IPS DF 19.7 (cell line): ENCODE data around the gene ZNF385D.

Source experiments
- DNase-seq: peaks from one replicate; pipeline ENCODE4 v3.0.0-alpha.2; 2013; ENCODE audit warnings: low read depth, low spot score

Gene ZNF385D

GRCh38 chr3:21601178-21601577 lies 149.8 kb downstream of the ZNF385D start:
- no peak for DNase-seq

- DNase-seq: peak; percentile 20
These were observed 151.1 kb downstream of the ZNF385D start for GRCh38 chr3:21599890-21600289.

DNA sequence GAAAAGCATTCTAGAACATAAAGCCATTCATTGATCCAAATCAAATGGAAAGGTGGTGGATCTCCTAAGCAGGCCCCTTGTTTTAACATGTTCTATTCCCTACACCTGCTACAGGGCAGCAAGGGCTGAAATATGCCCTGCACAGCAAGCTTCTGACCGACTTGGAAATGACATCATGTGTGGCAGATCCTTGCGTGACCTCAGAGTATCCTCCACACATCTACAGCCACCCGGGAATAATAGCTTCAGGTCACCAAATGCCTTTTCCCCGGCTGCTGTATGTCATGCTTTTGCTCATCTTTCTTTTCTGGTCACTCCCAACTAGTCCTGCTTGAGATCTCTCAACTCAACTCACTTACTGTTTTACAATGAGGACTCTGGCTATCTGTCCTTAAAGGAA lies 158.2 kb downstream of the ZNF385D start:
- no peak for DNase-seq

DNA sequence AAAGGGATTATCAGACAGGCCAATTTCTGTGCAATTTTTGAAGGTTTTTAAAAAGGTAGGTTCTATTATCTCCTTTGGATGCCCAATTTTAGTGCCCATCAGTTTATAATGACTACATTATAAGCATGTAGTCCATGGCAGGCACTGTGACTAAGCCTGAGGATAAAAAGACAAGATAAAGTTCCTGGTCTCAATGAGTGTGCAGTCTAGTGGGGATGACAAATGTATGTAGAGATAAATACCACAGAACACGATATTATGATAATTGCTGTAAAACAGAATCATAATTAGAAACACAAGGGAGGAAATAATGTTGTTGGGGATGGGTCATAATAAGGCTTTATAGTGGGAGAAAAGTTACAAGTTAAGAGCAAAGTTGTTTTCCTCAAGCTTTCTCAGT lies 163.1 kb downstream of the ZNF385D start:
- DNase-seq: no peak

DNA sequence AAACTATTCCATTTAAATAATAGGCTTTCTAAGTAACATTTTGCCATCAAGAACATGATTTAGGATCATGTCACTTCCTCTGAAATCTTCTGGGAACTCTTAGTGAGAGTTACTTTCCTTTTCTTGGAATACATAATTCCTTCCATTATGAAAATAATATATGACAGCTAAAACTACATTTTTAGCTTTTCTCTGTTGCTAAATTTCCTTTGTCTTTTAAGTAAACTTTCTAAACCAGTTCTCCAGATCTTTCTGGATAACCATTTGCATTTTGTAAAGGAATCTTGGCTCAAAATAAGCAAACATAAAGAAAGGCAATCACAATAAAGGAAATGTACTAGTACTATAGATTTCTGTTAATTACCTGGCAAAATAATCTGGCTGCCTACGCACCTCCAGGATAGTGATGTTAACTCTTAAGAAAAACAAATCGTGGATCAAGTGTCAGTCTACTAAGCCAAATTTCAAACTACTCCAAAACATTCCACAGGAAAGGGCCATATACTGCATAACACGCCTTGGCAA lies 165.7 kb downstream of the ZNF385D start:
- no peak for DNase-seq

DNA sequence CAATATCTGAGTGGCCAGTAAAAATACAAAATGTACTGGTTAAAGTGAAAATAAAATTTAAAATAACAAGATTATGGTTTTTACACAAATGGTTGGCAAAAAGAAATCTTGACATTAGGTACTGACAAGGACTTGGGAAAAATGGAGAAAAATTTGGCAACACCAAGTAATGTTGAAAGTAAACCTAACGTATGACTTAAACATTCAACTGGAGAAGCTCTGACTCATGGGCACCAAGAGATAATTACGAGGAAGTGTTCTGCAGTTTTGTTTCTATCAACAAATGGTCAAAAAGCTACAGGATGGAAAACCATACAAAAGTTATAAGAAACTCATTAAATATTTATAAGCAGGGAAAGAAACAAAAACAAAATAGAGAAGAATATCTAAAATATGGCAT lies 177.7 kb downstream of the ZNF385D start:
- DNase-seq: no peak

DNA sequence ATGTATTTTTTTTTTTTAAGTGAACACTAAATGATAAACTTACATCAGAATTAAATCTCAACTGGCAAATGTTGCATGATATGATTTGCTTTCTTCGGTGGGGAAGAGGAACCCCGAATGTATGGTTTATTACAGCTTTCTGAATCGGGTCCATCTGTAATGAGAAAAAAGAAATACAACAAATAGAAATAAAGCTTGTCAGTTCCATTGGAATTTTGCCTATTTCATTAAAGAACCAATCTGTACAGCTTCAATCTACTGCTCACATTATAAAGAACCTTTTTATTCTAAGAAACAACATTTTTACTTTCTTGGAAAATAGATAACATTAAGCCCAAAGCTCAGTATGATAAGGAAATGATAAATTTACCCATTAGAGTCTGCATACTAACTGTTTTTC lies 186.5 kb downstream of the ZNF385D start:
- no peak for DNase-seq

GRCh38 chr3:21562243-21562642 lies 188.8 kb downstream of the ZNF385D start:
- no peak for DNase-seq

DNA sequence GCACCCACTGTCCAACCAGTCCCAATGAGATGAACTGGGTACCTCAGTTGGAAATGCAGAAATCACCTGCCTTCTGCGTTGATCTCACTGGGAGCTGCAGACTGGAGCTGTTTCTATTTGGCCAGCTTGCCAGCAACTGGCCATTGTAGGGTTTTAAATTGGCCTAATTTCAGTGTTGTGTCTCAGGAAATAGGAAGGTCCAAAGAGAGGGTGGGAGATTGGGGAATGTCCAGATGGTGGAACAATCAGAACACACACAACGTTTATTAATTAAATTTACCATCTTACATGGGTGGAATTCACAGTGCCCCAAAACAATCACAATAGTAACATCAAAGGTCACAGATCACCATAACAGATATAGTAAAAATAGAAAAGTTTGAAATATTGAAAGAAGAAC lies 189.5 kb downstream of the ZNF385D start:
- no peak for DNase-seq

- no peak for DNase-seq
These were observed 200.0 kb downstream of the ZNF385D start for GRCh38 chr3:21551019-21551418.

- DNase-seq: no peak
These were observed 206.9 kb downstream of the ZNF385D start for GRCh38 chr3:21544076-21544462.

DNA sequence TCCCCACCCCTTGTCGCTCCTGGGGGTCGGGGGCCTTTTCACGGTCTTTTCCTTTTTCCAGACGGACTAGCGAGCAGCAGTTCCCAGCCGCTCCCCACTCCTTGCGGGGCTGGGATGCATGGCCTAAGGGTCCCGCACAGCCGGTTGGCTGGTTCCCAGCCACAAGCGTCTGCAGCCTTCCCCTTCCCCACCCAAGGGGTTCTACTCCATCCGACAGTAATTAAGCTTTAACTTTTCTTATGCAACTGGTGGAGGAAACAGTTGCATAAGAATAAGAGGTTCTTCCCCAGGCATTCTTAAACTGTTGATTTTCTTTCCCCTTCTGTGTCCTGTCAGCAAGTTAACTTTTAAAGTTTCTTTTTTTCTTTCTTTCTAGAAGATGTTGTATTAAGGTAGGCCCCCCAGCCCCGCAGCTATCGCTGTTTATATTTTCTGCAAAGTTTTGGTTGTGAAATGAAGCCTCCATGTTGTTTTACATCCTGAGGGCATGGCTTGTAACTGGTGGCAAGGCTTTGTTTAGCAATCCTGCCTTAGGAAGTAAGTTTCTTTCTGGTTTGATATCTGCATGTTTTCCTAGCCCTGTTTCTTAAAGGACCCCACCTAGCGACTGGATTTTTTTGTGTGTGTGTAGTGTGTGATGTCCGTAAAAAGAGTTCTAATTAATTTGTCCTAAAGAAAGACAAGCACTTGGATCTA lies 207.5 kb downstream of the ZNF385D start:
- no peak for DNase-seq

GRCh38 chr3:21542656-21543379 lies 208.2 kb downstream of the ZNF385D start:
- no peak for DNase-seq

- DNase-seq: no peak
These were observed 210.7 kb downstream of the ZNF385D start for GRCh38 chr3:21540265-21540664.

- DNase-seq: no peak
These were observed 216.5 kb downstream of the ZNF385D start for GRCh38 chr3:21534462-21534861.

GRCh38 chr3:21533002-21533401 lies 218.0 kb downstream of the ZNF385D start:
- no peak for DNase-seq

DNA sequence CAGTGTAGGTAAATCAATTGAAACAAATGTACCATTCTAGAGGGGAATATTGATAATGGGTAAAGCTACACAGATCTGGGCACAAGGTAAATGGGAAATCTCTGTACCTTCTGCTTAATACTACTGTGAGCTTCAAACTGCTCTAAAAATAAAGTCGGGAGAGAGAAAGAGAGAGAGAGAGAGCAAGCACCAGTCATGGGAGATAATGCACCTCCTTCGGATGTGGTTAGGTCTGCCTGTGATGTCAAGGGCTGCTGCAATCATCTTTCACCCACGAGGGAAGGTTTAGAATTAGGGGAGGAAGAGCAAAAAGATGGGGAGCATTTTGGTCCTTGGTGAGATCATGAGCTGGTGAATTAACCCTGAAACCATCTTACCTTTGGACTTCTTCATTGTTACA lies 219.1 kb downstream of the ZNF385D start:
- DNase-seq: no peak

- no peak for DNase-seq
These were observed 222.6 kb downstream of the ZNF385D start for GRCh38 chr3:21528291-21528995.

DNA sequence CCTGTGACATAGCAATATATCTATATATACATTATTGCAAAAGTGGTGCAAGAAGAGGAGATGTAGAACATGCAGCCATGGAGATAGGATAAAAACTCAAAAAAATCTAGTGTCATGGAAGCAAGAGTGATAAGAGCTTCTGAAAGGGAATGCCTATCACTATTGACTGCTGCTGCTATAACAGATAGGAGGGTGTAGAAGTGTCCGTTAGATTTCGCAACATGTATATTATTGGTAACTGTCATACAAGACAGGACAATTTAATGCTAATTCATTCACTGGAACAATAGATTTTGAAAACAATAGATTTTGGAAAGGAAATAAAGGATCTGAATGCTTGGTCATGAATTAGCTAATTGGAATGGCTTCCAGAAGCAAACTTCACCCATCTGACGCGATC lies 224.5 kb downstream of the ZNF385D start:
- DNase-seq: no peak

GRCh38 chr3:21524133-21524532 lies 226.9 kb downstream of the ZNF385D start:
- no peak for DNase-seq

- DNase-seq: no peak
These were observed 230.7 kb downstream of the ZNF385D start for GRCh38 chr3:21520106-21520963.

- peak; percentile 2 for DNase-seq
These were observed 233.8 kb downstream of the ZNF385D start for GRCh38 chr3:21517184-21517583.
